Caco-2 (cell line): ENCODE results near the gene SIM2. TPM values are rescaled to one million over a fixed set of nuclear protein-coding genes. Genes with fewer than 3 reads are reported as not detected.

Experiments
- BruUV-seq: library from RNA; stranded (reverse); fragments of 400-500 nt; replicated peaks from 2 replicates; lab custom pipeline; 2021; lab: Mats Ljungman, UMichigan
- CTCF ChIA-PET: fragments of 300-600 bp; sonication (Branson Sonifier 250); formaldehyde crosslinking; loops from one replicate; lab custom pipeline; 2022; ENCODE audit warnings: antibody characterized with exemption; lab: Charles Lee
- POLR2A ChIA-PET: fragments of 300-600 bp; sonication (Branson Sonifier 250); formaldehyde crosslinking; loops from one replicate; lab custom pipeline; 2022; ENCODE audit warnings: antibody characterized with exemption; lab: Charles Lee
- DNase-seq, 2 experiments: peaks; one replicate each; pipeline versions ENCODE4 v3.0.0 to v3.0.0-alpha.2; 2020 to 2022
- H3K27me3 ChIP-seq: replicated peaks from 2 replicates; pipeline ENCODE4 v1.6.0; 2011; ENCODE audit warnings: low read length; ENCODE audit not compliant: control insufficient read depth, insufficient read depth
- H3K36me3 ChIP-seq: 2 replicates; pipeline ENCODE4 v1.5.1; 2011; ENCODE audit warnings: low read length; ENCODE audit not compliant: control insufficient read depth, insufficient read depth
- H3K4me1 ChIP-seq: fragments of 250-450 bp; sonication (Bioruptor Pico); 2 replicates; pipeline ENCODE4 v1.5.1; 2020; ENCODE audit warnings: mild to moderate bottlenecking
- H3K4me3 ChIP-seq: 2 replicates; pipeline ENCODE4 v1.5.1; 2011; ENCODE audit warnings: low read depth, mild to moderate bottlenecking, control low read depth, low read length
- H3K9me3 ChIP-seq: fragments of 250-450 bp; sonication (Bioruptor Pico); 2 replicates; pipeline ENCODE4 v1.5.1; 2020; ENCODE audit warnings: mild to moderate bottlenecking, moderate library complexity
- H3K27ac Mint-ChIP-seq: one replicate; pipeline ENCODE4 v1.8.0; 2022; ENCODE audit warnings: mixed read lengths; ENCODE audit not compliant: unreplicated experiment
- H3K27me3 Mint-ChIP-seq: one replicate; pipeline ENCODE4 v1.8.0; 2022; ENCODE audit warnings: mixed read lengths; ENCODE audit not compliant: insufficient read depth, unreplicated experiment
- H3K36me3 Mint-ChIP-seq: one replicate; pipeline ENCODE4 v1.8.0; 2022; ENCODE audit warnings: mild to moderate bottlenecking, mixed read lengths; ENCODE audit not compliant: insufficient read depth, unreplicated experiment
- H3K4me1 Mint-ChIP-seq: one replicate; pipeline ENCODE4 v1.8.0; 2022; ENCODE audit warnings: low read depth, mixed read lengths; ENCODE audit not compliant: unreplicated experiment
- H3K4me3 Mint-ChIP-seq: one replicate; pipeline ENCODE4 v1.8.0; 2022; ENCODE audit warnings: mild to moderate bottlenecking, moderate library complexity, mixed read lengths; ENCODE audit not compliant: unreplicated experiment
- H3K9me3 Mint-ChIP-seq: one replicate; pipeline ENCODE4 v1.8.0; 2022; ENCODE audit warnings: mixed read lengths; ENCODE audit not compliant: unreplicated experiment
- CTCF ChIP-seq, 2 experiments: fragments of 200-600 bp in 1 of 2; IDR thresholded peaks; 1 replicate in 1 of 2; 2 replicates in 1 of 2; pipeline versions ENCODE4 v1.5.1 to v1.8.0; 2011 to 2022; ENCODE audit warnings: antibody characterized with exemption in 1 of 2, control low read depth in 1 of 2, inconsistent platforms in 1 of 2, low read depth in 1 of 2, low read length in 1 of 2, mild to moderate bottlenecking in 1 of 2, moderate library complexity in 1 of 2; ENCODE audit not compliant: insufficient read depth in 1 of 2, severe bottlenecking in 1 of 2, unreplicated experiment in 1 of 2
- intact Hi-C: fragments of 100-400 bp; cut with micrococcal nuclease; formaldehyde crosslinking; loops from one replicate; pipeline ENCODE4 v1.10.0; 2022; ENCODE audit not compliant: unreplicated experiment
- total RNA-seq: library from RNA; stranded (reverse); gene quantifications from 2 replicates; pipeline ENCODE4 v1.2.3, GENCODE V29; 2022

Gene SIM2
- total RNA-seq, 1 experiment from 2014 or later: 9.4 TPM

DNA sequence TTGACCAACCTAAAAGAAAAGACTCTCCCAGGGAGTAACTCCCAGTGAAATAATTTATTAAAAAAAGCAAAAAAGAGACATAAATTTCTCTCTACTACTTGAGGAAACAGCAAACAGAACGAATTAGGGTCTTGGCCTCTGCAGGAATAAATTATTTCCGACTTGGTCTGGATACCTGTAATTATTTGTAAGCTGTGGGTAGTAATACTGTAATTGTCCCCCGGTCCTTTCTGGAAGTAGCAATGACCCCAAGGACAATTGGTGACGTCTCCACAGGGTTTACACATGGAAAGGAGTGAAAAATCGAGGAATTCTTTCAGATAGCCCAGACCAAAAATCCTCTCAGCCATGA lies 3.7 kb upstream of the SIM2 start:
- Histone ChIP-seq H3K9me3 (no peaks in the 10 kb centered on the region), H3K36me3 (no peaks in the 10 kb centered on the region), H3K4me3 (no peak overlapping the region), H3K4me1 (no peaks in the 10 kb centered on the region), H3K27me3 (no peaks in the 10 kb centered on the region)
- Mint-ChIP-seq H3K27ac (no peak overlapping the region), H3K36me3 (peaks cover 4% of the 10 kb centered on the region), H3K9me3 (no peaks in the 10 kb centered on the region), H3K4me3 (no peak overlapping the region), H3K27me3 (no peaks in the 10 kb centered on the region), H3K4me1 (peaks cover 3% of the 10 kb centered on the region)
- CTCF ChIA-PET: no interaction called here
- TF ChIP-seq CTCF (IDR thresholded peaks at IDR 0.05; ENCODE audit: insufficient read depth in 1 of 2, low read depth in 1 of 2, low read length in 1 of 2, severe bottlenecking in 1 of 2, unreplicated experiment in 1 of 2): no peak
- intact Hi-C loops: no loop called here
- BruUV-seq: no TSS peak
- DNase-seq: no peak
- POLR2A ChIA-PET: no interaction called here

GRCh38 chr21:36695671-36696389 lies 3.1 kb upstream of the SIM2 start:
- no peaks in the 10 kb centered on the region for H3K9me3 ChIP-seq
- no peak for DNase-seq
- H3K9me3 Mint-ChIP-seq: no peaks in the 10 kb centered on the region
- H3K4me3 Mint-ChIP-seq: no peak overlapping the region
- POLR2A ChIA-PET: no interaction called here
- no peak overlapping the region for H3K27ac Mint-ChIP-seq
- CTCF ChIA-PET: no interaction called here
- H3K36me3 ChIP-seq: no peaks in the 10 kb centered on the region
- no TSS peak for BruUV-seq
- intact Hi-C loops: no loop called here
- no peaks in the 10 kb centered on the region for H3K27me3 Mint-ChIP-seq
- H3K4me1 ChIP-seq: no peaks in the 10 kb centered on the region
- H3K4me1 Mint-ChIP-seq: peaks cover 7% of the 10 kb centered on the region
- no peak for TF ChIP-seq CTCF (IDR thresholded peaks at IDR 0.05; ENCODE audit: insufficient read depth in 1 of 2, low read depth in 1 of 2, low read length in 1 of 2, severe bottlenecking in 1 of 2, unreplicated experiment in 1 of 2)
- H3K27me3 ChIP-seq: no peaks in the 10 kb centered on the region
- peaks cover 4% of the 10 kb centered on the region for H3K36me3 Mint-ChIP-seq
- no peak overlapping the region for H3K4me3 ChIP-seq

DNA sequence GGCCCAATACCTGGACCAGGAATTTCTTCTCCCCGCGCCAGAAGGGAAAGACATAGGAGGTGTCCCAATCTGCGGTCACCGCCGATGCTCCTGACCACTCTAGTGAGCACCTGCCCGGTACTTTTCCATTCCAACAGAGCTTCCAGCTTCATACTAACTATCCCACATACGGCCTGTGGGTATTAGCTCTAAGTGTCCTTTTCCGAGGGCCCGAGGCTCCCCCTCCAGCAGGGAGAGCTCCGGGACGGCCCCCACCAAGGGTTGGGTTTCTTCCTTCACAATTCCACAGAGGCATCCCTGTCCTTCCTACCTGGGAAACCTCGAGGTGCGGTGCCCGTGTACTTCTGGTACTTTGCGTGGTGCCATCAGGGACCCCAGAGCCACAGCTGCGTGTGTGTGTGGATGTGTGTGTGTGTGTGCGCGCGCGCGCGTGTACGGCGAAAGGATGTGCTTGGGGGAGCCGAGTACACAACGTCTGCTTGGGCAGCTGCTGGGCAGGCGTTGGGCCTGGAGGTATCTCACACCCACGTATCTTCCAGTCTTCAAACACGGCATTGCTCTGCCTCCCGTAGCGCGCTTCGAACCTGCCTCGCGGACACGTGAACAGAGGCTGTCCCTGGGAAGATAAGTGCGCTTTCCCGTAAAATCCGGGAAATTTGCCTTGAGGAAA lies 2.4 kb upstream of the SIM2 start:
- no peak for DNase-seq
- no peaks in the 10 kb centered on the region for H3K9me3 Mint-ChIP-seq
- no peak overlapping the region for H3K27ac Mint-ChIP-seq
- Histone ChIP-seq H3K9me3 (no peaks in the 10 kb centered on the region), H3K4me3 (no peak overlapping the region), H3K36me3 (no peaks in the 10 kb centered on the region), H3K4me1 (no peaks in the 10 kb centered on the region), H3K27me3 (no peaks in the 10 kb centered on the region)
- no peak for TF ChIP-seq CTCF (IDR thresholded peaks at IDR 0.05; ENCODE audit: insufficient read depth in 1 of 2, low read depth in 1 of 2, low read length in 1 of 2, severe bottlenecking in 1 of 2, unreplicated experiment in 1 of 2)
- ChIA-PET POLR2A (no interaction called here), CTCF (interaction anchor here (0.6 kb wide), 1 partner anchor 14 kb away, joined by 3 read pairs; no protein-coding TSS in a partner anchor)
- no peaks in the 10 kb centered on the region for H3K27me3 Mint-ChIP-seq
- peaks cover 4% of the 10 kb centered on the region for H3K36me3 Mint-ChIP-seq
- peaks cover 7% of the 10 kb centered on the region for H3K4me1 Mint-ChIP-seq
- H3K4me3 Mint-ChIP-seq: no peak overlapping the region
- intact Hi-C loops: no loop called here
- BruUV-seq: TSS peak; percentile 26
